ENCODE measurements around the gene LDLRAD4.

DNA sequence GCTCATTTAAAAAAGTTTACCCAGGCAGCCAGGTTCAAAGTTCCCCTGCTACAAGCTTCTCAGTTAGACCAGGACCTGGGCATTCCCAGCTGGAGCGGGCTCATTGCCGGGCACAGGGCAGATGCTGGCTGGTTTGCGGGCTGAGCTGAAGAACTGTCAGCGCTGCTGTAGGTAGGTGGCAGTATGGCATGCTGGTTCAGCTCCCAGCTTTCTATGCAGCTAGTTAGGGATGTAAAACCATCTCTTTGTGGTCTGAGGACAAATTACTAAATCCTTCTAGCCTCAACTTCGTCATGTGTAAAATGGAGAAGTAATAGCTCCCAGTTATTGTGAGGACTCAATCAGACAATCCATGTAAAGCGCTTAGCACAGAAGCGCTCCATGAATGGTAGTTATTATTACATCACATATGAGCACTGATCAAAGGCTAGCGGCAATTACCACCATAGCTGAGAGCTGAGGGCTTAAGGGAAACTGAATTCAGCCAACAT is 2.4 kb upstream of the LDLRAD4 start:
- TF ChIP-seq, protein P1, sequence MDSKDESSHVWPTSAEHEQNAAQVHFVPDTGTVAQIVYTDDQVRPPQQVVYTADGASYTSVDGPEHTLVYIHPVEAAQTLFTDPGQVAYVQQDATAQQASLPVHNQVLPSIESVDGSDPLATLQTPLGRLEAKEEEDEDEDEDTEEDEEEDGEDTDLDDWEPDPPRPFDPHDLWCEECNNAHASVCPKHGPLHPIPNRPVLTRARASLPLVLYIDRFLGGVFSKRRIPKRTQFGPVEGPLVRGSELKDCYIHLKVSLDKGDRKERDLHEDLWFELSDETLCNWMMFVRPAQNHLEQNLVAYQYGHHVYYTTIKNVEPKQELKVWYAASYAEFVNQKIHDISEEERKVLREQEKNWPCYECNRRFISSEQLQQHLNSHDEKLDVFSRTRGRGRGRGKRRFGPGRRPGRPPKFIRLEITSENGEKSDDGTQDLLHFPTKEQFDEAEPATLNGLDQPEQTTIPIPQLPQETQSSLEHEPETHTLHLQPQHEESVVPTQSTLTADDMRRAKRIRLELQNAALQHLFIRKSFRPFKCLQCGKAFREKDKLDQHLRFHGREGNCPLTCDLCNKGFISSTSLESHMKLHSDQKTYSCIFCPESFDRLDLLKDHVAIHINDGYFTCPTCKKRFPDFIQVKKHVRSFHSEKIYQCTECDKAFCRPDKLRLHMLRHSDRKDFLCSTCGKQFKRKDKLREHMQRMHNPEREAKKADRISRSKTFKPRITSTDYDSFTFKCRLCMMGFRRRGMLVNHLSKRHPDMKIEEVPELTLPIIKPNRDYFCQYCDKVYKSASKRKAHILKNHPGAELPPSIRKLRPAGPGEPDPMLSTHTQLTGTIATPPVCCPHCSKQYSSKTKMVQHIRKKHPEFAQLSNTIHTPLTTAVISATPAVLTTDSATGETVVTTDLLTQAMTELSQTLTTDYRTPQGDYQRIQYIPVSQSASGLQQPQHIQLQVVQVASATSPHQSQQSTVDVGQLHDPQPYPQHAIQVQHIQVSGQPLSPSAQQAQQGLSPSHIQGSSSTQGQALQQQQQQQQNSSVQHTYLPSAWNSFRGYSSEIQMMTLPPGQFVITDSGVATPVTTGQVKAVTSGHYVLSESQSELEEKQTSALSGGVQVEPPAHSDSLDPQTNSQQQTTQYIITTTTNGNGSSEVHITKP (IDR thresholded peaks at IDR 0.05; ENCODE audit: partially characterized antibody) = no peak
- TF ChIP-seq SMAD1 (IDR thresholded peaks at IDR 0.05; ENCODE audit: low read depth, low read length, partially characterized antibody) (no peak), ZNF707 (CRISPR knock-in tag; conservative IDR thresholded peaks at IDR 0.05) (no peak), SIN3A (IDR thresholded peaks at IDR 0.05; ENCODE audit: borderline replicate concordance in 2 of 2, control insufficient read depth in 1 of 2, low read depth in 2 of 2, low read length in 2 of 2) (no peak)
- TF ChIP-seq, protein P2, sequence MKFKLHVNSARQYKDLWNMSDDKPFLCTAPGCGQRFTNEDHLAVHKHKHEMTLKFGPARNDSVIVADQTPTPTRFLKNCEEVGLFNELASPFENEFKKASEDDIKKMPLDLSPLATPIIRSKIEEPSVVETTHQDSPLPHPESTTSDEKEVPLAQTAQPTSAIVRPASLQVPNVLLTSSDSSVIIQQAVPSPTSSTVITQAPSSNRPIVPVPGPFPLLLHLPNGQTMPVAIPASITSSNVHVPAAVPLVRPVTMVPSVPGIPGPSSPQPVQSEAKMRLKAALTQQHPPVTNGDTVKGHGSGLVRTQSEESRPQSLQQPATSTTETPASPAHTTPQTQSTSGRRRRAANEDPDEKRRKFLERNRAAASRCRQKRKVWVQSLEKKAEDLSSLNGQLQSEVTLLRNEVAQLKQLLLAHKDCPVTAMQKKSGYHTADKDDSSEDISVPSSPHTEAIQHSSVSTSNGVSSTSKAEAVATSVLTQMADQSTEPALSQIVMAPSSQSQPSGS (CRISPR knock-in tag; IDR thresholded peaks at IDR 0.05) = no peak
- TF ChIP-seq, protein P3, sequence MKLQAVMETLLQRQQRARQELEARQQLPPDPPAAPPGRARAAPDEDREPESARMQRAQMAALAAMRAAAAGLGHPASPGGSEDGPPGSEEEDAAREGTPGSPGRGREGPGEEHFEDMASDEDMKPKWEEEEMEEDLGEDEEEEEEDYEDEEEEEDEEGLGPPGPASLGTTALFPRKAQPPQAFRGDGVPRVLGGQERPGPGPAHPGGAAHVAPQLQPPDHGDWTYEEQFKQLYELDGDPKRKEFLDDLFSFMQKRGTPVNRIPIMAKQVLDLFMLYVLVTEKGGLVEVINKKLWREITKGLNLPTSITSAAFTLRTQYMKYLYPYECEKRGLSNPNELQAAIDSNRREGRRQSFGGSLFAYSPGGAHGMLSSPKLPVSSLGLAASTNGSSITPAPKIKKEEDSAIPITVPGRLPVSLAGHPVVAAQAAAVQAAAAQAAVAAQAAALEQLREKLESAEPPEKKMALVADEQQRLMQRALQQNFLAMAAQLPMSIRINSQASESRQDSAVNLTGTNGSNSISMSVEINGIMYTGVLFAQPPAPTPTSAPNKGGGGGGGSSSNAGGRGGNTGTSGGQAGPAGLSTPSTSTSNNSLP (IDR thresholded peaks at IDR 0.05; ENCODE audit: borderline replicate concordance, low read depth, low read length) = no peak

All from K562 (cell line).